Prostate gland (tissue), 2 donors: ENCODE data around the gene GPSM3.

Experiments used
- POLR2A ChIP-seq: fragments of 450-650 bp; IDR thresholded peaks from one replicate; pipeline ENCODE4 v1.6.1; 2016; ENCODE audit warnings: antibody characterized with exemption, mild to moderate bottlenecking
- TF ChIP-seq, protein P1 (sequence below), 4 experiments: fragments of 200-600 bp in 2 of 4; fragments of 450-650 bp in 2 of 4; sonication (generic) in 2 of 4; IDR thresholded peaks; 1 replicate in 3 of 4; 2 replicates in 1 of 4; pipeline ENCODE4 v1.5.1; 2016 to 2019; ENCODE audit warnings: antibody characterized with exemption in 4 of 4, mild to moderate bottlenecking in 2 of 4, moderate library complexity in 2 of 4

- TF ChIP-seq, protein P1, sequence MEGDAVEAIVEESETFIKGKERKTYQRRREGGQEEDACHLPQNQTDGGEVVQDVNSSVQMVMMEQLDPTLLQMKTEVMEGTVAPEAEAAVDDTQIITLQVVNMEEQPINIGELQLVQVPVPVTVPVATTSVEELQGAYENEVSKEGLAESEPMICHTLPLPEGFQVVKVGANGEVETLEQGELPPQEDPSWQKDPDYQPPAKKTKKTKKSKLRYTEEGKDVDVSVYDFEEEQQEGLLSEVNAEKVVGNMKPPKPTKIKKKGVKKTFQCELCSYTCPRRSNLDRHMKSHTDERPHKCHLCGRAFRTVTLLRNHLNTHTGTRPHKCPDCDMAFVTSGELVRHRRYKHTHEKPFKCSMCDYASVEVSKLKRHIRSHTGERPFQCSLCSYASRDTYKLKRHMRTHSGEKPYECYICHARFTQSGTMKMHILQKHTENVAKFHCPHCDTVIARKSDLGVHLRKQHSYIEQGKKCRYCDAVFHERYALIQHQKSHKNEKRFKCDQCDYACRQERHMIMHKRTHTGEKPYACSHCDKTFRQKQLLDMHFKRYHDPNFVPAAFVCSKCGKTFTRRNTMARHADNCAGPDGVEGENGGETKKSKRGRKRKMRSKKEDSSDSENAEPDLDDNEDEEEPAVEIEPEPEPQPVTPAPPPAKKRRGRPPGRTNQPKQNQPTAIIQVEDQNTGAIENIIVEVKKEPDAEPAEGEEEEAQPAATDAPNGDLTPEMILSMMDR (IDR thresholded peaks at IDR 0.05) = no peak
- TF ChIP-seq POLR2A = no peak
Measured at GRCh38 chr6:32146687-32147086, 45.8 kb downstream of the GPSM3 start.
